Glutamatergic neuron (in vitro differentiated cells): Measurements from ENCODE around the gene HOXB3. TPM values are rescaled to one million over a fixed set of nuclear protein-coding genes. Genes with fewer than 3 reads are reported as not detected.
A peak's percentile ranks its signal among the peaks of the same experiment; 100 is the strongest.

Experiments used
- DNase-seq: peaks from one replicate; pipeline ENCODE4 v3.0.0; 2022
- H3K27ac Mint-ChIP-seq: one replicate; pipeline ENCODE4 v1.8.0; 2020; ENCODE audit warnings: mild to moderate bottlenecking, mixed read lengths, inconsistent platforms; ENCODE audit not compliant: unreplicated experiment
- H3K27me3 Mint-ChIP-seq: one replicate; pipeline ENCODE4 v1.8.0; 2020; ENCODE audit warnings: mild to moderate bottlenecking, moderate library complexity, mixed read lengths, inconsistent platforms; ENCODE audit not compliant: unreplicated experiment
- H3K36me3 Mint-ChIP-seq: one replicate; pipeline ENCODE4 v1.8.0; 2020; ENCODE audit warnings: mild to moderate bottlenecking, mixed read lengths, inconsistent platforms; ENCODE audit not compliant: unreplicated experiment
- H3K4me1 Mint-ChIP-seq: one replicate; pipeline ENCODE4 v1.8.0; 2020; ENCODE audit warnings: mild to moderate bottlenecking, low read depth, mixed read lengths, inconsistent platforms; ENCODE audit not compliant: unreplicated experiment
- H3K4me3 Mint-ChIP-seq: one replicate; pipeline ENCODE4 v1.8.0; 2020; ENCODE audit warnings: mild to moderate bottlenecking, mixed read lengths, inconsistent platforms; ENCODE audit not compliant: unreplicated experiment
- H3K9me3 Mint-ChIP-seq: one replicate; pipeline ENCODE4 v1.8.0; 2020; ENCODE audit warnings: mild to moderate bottlenecking, moderate library complexity, mixed read lengths, inconsistent platforms; ENCODE audit not compliant: unreplicated experiment
- CTCF ChIP-seq: fragments of 200-600 bp; sonication (generic); IDR thresholded peaks from one replicate; pipeline ENCODE4 v1.5.0; 2021; ENCODE audit not compliant: partially characterized antibody, unreplicated experiment
- total RNA-seq: library from RNA; stranded (reverse); fragmentation: NEBNext Ultra II Directional; extraction: Animal tissue kit (Norgen Biotek cat#: 25700); gene quantifications from one replicate; pipeline ENCODE4 v1.2.1, GENCODE V29; 2021; ENCODE audit not compliant: unreplicated experiment

HOXB3 gene
- total RNA-seq, 1 donor from 2014 or later: not detected

DNA sequence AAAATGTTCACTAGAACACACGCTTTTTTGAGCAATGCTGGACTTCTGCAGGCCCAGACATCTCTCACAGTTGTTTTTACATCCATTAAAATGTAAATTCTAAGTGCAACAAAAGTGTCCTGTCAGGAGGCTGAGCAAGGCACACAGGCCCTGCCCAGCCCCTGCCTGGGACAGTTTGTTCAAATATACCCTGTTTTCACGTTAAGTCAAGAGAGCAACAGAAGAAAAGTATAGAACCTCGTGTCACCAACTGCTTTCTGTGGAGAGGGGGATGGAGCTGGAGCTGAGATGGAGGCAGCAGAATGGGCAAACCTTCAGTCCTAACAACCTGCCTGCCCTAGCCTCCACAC is 40.8 kb downstream of the HOXB3 start:
- H3K27me3 Mint-ChIP-seq: peaks cover 46% of the 10 kb centered on the region
- no peaks in the 10 kb centered on the region for H3K36me3 Mint-ChIP-seq
- no peak for DNase-seq
- H3K4me3 Mint-ChIP-seq: peak overlapping the region; percentile 36
- no peak for TF ChIP-seq CTCF
- no peak overlapping the region for H3K27ac Mint-ChIP-seq
- H3K4me1 Mint-ChIP-seq: peaks cover 14% of the 10 kb centered on the region
- H3K9me3 Mint-ChIP-seq: peaks cover 7% of the 10 kb centered on the region

- no peak for TF ChIP-seq CTCF
- peaks cover 12% of the 10 kb centered on the region for H3K4me1 Mint-ChIP-seq
- peaks cover 9% of the 10 kb centered on the region for H3K9me3 Mint-ChIP-seq
- no peak overlapping the region for H3K27ac Mint-ChIP-seq
- peaks cover 44% of the 10 kb centered on the region for H3K27me3 Mint-ChIP-seq
- no peaks in the 10 kb centered on the region for H3K36me3 Mint-ChIP-seq
- peak overlapping the region; percentile 66 for H3K4me3 Mint-ChIP-seq
- no peak for DNase-seq
Measured at GRCh38 chr17:48548523-48549280, 41.3 kb downstream of the HOXB3 start.

DNA sequence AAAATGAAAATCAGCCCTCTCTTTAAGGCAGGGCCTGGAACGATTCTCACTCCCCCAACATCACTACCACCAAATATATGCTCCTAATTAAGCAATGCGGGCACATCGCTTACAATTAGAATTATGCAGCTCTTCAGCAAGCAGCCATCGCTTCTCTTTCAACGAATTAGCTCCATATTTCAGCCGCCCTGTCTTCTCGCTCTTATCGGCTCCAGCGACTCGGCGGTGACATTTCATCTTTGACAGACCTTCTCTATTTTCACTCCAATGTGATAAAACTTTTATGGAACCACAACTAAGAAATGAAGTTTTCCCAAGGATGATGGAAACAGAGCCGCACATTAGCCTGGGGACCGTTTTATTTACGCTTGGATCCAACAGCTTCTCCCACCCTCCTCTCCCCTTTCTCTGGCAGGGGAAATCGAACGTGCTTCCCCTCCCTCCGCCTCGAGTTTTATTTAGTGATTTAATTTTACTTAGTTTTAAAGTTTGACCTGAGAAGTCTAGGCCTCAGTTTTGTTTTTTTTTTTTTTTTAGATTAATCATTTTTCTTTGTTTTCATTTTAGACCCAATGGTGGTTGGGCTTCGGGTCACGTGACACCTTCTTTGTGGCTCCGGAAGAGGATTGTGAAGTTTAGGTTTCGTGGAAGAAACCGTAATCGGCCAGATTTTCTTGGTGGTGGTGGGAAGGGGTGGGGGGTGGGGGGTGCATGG is 42.1 kb downstream of the HOXB3 start:
- no peak for DNase-seq
- no peak for TF ChIP-seq CTCF
- Mint-ChIP-seq H3K4me1 (peaks cover 11% of the 10 kb centered on the region), H3K9me3 (peaks cover 13% of the 10 kb centered on the region), H3K4me3 (peak overlapping the region; percentile 66), H3K27me3 (peaks cover 40% of the 10 kb centered on the region), H3K36me3 (no peaks in the 10 kb centered on the region), H3K27ac (peak overlapping the region; percentile 26)

DNA sequence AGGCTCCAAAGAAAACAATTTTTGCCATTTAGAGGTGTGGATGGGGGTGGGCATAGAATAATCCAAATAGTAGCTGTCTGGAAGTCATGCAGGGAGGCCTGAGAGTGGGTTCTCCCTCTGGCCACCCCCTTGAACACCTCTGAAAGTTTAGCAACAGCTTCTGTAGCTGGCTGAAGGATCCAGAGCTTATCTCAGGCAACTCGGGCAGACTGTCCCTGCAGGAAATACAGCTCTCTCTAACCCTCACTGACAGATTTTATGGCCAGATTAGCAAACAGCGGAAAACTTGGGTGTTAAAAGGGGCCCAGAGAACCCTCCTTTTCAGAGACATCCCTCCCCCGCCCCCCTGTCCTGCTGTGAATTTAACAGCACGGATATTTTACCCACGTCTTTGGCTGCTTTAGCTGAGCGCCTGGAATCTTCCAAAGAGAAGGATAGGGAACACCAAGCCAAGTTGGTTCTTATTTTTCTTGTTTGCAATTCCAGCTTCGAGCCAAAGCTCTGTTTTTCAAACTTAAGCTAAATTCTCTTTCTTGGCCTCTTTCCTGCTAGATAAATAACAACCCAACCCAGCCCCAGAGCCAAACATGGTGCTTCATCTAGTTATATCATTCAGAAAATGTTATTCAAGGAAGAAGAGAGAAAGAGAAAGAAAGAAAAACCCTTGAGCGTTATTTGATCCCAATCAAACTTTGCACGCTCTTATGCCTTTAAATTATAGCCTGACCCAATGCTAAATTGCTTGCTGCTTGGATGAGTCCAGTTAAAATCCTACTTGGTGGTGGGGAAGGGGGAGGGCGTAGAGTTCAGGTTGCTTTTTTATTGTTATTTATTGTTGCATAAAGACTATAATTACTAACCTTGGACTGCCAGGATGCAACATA is 42.9 kb downstream of the HOXB3 start:
- peak overlapping the region; percentile 68 for H3K4me3 Mint-ChIP-seq
- H3K36me3 Mint-ChIP-seq: no peaks in the 10 kb centered on the region
- TF ChIP-seq CTCF: no peak
- peaks cover 42% of the 10 kb centered on the region for H3K27me3 Mint-ChIP-seq
- peaks cover 18% of the 10 kb centered on the region for H3K9me3 Mint-ChIP-seq
- no peak for DNase-seq
- H3K27ac Mint-ChIP-seq: peak overlapping the region; percentile 26
- H3K4me1 Mint-ChIP-seq: peaks cover 11% of the 10 kb centered on the region
